Measurements from ENCODE around the gene RAPGEF3.

RAPGEF3 gene

DNA sequence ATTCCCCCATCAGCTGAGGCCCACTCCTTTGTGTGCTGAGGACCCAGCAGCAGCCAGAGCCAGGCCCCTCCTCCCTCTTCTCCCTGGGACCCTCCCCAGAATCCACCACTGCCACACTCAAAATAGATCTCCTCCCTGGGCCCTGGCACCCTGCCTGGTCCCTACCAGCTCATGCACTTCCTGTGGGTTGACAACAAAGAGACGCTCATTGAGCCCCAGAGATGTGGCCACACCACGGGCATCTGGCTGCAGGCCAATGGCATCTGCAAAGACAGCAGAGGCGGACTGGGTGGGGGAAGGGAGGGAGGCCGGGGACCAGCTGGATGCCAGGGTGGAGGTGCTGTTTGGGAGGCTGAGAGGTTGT lies 17.4 kb downstream of the RAPGEF3 start:
- peak; percentile 97 for DNase-seq

DNA sequence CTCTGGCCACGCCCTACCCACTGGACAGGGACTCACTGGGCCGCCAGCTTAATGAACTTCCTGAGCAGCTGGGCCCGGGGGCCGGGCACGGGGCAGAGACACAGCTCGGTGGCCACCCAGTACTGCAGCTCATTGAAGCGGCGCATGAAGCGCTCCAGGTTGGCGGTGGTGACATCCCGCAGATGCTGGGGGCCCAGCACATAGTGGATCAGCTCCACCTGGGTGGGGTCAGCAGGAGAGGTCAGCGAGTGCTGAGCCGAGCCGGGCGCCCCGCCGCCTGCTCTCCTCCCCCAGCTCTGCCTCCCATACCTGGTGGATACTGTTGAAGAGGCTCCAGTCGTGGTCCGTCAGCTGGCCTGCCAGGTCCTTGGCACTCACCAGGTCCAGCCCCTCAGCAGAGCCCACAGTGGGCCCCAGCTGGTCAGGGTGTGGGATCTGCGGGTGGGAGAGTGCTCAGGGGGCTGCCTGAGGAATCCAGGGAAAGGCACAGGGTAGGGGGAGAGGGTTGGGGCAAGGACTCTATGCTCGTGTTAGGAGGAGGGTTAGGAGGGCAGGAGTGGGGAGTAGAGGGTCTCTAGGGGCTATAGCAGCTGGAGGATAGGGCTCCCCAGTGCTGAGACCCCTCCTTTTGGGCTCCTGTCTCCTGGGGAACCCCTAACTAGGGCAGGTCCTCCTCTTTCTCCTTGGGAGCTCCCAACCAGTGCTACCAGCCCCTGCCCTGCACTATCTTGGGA lies 17.9 kb downstream of the RAPGEF3 start:
- no peak for DNase-seq

DNA sequence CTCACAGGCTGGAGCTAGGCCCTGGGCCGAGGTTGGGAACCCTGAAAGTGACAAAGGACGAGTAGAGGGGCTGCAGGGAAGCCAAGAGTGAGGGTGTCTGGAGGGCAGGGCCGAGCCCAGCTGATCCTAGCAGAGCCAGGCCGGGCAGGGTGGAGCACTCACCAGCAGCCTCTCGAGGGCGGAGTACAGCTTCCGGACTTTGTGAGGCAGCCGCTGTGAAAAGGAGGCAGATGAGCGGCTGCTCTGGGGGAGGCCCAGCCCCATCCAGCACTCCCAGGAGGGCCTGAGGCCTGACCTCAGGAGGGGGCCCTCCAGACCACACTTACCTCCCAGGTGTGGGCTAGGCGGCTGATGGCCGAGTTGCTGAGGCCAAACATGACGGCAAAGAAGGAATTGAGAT lies 18.7 kb downstream of the RAPGEF3 start:
- DNase-seq = no peak

DNA sequence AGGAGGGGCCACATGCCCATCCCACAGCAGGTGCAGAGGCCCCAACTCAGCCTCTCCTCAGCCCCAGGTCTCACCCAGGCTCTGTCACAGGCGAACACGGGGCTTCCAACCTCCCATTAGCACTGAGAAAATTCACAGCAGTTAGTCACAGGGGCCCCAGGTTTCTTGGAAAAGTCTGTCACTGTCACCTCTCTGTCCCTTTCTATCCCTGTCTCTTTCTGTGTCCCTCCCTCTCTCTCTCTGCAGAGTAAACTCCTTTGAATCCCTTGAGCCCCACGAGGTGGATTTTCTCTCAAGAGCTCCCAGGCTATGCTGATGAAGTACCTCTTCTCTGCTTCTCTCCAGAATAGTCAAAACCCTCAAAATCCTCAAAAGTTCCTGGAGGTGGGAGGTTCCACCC lies 19.4 kb downstream of the RAPGEF3 start:
- DNase-seq = no peak

DNA sequence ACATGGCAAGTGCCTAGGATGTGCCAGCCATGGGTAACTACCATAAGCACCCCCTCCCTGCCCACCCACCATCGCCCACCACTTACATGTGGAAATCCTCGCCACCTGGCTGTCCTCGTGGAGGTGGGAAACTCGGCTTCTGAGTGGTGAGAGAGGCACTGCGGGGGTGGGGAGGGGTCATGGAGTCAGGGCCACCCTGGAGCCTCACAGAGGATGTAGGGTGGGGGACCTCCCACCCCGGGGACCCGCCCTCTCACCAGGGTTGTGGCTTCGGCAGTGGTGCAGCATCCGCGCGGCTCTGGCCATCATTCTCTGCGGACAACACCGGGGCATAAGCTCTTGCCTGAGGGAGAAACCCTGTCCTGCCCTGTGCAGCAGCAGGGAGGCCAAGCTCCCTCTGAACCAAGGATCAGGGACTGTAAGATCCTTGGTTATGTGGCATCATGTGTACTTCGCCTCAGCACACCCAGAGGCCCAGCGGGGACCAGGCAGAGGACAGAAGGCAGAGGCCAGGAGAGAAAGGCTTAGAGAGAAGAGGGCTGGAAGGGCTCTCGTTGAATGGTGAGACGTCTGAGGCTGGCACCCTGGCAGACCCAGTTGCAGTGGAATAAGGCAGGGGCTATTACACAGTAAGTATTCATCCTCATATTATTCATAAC lies 20.6 kb downstream of the RAPGEF3 start:
- DNase-seq = no peak

DNA sequence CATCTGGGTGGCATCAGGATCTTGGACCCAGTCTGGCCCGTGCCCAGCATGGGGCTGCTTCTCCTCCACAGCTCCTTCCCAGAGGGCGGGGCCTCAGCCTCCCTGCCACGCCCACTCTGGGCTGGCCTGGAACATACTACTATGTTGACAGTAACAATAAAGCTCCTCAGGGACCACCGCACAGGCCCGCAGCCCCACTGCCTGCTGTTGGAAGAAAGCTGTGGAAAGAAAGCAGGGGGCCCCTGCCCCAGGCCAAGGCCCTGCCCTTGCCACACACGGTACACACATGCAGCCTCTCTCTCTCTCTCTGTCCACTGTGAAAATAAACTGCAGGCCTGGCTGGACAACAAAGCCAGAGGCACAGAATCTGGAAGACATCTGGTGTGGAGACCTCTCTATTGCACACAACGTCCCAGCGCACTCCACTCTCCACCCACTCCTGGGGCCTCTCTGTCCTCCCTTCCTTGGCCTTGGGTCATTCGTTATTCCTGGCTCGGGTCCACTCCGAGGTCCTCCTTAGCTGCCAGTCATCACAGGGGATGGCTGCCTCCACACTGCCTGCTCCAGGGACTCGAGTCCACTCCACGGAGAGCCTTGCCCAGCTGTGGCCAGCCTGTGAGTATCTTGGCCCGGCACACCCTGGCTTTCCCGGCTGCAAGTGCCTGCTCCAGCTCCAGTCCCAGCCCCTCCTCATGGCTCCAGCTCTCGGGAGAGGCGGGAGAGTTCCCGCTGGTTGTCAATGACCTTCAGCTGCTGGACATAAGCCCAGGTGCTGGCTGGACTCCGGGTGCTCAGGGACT lies 21.6 kb downstream of the RAPGEF3 start:
- DNase-seq = no peak

DNA sequence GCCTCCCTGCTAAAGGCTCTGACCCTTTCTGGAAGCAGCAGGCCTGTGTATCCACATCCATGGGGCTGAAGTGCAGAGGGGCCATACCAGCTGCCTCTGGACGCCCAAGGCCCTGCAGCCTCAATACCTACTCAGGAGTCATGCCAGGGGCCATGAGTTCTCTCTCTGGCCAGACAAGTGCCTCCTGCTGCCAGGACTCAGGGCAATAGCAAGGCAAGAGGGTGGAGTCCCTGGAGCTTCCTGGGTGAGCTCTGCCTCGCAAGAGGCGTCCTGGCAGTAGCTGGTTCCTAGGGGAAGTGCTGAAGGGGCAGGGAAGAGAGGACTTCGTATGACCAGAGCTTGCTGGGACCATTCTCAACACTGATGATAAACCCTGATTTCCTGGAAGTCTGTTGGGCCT lies 22.5 kb downstream of the RAPGEF3 start:
- no peak for DNase-seq

DNA sequence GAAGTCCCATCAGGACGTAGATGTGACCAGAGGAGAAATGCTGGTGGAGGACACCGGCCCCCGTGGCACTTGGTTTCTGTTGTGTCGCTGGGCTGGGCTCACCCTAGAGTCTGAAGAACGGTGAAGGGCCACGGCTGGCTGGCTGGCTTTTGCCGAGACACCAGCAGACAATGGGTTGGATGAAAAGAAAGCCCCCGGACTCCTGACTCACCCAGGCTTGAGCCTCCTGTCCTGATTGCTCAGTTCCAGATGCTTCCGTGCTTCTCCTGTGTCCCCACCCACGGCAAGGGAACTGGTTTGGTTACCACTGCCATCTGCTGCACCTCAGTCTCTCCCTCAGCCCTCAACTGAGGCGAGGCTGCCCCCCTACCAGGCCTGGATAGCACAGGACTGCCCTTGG lies 23.0 kb downstream of the RAPGEF3 start:
- no peak for DNase-seq

DNA sequence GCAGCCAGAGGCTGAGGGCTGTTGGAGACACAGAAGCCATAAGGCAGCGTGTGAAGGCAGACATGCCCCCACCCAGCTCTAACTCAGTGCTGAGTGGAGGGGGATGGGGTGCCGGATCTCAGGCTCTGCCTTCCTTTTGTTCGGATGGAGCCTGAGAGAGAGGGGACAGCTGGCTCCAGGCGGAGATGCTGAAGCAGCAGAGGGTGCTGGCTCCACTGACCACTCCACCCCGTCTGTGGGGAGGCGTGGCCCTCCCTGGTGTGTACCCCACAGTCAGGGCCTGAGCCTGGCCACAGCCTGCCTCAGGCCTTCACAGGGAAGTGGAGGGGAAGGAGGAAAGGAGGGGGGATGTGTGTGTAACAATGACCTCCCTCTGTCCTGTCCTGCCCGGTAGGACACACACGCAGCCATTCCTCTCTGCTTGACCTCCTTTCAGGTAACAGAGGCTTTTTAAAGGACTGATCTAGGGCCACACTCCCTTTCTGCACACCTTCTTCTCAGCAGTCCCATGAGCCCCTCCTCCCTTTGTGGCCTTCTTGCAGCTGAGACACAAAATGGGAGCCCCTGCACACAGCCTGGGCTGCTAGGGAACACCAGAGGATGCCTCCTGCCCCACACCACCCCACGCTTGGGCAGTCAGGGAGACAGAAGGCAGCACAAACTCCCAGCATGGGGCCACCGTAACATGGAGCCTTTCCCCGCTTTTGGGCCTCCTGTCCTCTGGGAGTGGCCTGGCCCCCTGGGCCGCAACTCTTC lies 23.8 kb downstream of the RAPGEF3 start:
- no peak for DNase-seq

DNA sequence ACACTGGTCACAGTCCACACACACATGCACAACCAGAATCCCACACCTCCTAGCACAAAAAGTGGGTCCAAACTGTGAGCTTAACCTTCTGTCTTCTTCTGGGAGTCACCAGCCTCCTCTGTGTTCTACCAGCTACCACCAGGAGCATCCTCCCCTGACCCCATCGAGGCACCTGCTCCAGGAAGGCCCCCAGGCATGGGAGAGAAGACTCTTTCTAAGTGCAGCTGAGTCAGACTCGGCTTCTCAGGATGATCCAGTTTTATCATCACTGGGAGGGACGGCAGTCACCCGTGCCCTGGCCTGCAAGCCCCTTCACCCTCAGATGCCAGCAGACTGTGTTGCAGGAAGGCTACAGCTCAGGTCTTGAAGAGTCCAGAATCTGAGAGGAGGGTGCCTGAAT lies 25.5 kb downstream of the RAPGEF3 start:
- no peak for DNase-seq

DNA sequence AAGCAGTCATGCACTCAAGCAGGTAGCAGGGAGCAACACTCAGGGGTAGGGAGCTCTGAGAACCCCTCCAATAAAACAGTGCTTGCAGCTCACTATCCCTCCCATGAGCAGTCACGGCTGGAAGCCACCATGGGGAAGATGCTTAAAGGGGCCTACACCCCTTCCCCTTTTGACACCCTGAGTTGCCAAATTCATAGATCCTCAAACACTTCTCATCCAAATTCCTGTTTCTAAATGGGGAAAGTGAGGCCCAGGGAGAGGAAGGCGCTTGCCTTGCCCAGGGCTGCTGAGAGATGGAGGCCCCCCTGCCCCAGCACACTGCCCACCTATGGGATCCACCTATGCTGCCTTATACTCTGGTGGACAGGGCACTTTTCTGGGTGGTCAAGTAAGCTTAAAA lies 26.2 kb downstream of the RAPGEF3 start:
- DNase-seq = no peak

DNA sequence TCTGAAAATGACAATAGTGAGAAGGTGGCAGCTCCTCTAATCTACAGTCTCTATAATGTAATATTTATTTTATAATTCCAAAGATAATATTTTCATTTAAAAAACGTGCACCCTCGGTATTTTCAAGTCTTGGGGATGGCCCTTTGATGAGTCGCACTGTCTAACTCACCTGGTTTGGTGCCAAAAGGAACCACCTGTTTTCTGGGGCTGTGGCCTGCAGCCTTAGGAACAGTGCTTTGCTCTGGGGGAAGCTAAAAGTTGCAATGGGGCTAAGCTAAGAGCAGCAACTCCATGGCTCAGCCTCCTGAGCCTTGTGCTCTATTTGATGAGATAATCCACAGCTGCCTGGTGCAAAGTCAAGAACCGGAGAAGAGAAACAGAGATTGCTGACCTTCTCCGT lies 27.0 kb downstream of the RAPGEF3 start:
- DNase-seq = no peak

DNA sequence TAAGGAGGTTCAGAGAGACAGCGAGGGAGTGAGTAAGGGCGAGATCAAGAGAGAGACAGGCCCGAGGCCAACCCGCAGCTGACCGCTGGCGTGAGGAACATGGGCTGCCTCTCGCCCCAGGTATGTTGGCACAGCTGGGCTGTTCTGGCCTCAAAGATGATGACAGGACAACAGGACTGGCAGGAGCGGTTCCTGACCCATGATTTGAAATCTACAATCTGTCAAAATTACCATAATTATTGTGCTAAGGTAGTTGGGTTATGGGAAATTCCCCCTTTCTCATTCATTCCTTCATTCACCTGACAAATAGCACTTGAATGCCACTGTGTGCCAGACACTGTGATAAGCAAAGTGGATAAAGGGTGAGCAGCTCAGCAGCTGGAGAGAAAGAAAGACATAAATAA lies 28.3 kb downstream of the RAPGEF3 start:
- DNase-seq = no peak

DNA sequence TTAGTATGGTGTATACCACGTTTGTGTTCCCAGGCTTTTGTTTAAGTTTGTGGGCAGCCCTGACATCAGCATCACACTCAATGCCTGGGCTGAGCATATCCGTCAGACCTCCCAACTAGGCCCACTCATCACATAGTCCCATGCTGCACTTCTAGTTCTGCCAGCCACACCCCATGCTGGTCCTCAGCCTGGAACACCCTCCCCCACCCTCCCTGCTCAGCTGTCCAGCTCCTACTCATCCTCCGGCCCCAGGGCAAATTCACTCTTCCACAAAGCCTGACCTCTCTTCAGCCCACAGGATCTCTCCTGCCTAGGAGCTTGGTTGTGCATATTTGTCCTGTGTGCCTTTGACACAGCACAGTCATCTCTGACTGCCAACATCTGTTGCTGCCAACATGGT lies 29.4 kb downstream of the RAPGEF3 start:
- no peak for DNase-seq

DNA sequence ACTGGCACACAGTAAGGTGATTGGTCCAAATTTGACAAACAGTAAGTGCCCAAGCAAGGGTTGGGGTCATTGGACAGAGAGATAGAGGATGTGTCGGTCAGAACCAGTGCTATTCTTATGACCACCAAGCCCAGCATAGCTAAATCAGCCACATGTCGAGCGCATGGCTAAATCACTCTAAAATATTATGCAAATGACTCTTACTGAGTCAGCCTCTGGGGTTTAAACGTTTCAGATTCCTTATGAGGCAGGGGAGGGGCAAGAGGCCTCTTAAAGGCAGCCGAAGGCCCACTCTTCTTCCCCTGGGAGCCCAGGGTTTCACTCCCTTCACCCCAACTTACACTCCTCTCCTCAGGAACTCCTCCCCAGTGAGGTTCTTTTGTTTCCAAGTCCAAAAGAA lies 32.8 kb downstream of the RAPGEF3 start:
- no peak for DNase-seq

DNA sequence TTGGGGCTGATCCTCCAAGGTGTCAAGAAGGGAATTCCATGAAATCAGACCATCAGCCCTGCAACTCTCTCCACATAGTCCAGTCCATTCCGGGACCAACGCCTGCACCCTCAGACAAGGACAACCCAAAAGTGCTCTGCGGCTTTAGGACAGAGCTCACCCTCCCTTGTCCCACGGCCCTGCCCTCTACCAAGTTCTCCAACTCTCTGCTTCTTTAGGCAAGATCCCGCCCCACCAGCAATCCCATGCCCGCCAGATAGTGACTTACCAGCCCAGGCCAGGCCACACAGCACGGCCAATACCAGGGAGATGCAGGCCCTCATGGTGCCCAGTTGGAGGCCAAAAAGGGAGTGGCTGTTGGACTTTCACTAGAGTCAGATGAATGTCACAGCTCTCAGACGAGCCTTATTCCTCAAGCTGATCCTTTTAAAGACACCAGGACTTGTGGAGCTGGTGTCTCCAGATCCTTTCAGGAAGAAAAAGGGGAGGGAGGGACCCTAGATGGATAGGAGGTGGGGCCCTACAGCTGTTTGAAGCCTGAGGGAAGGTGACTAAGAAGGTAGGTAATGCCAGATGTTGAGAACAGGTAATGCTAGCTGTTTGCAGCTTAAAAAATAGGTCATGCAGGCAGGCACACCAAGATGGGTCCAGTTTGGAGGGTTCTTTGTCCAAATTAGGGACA lies 33.4 kb downstream of the RAPGEF3 start, which contains the start of gene ENDOU:
ENDOU (minus strand) TSS at position 400 of the 682 bp plus-strand sequence; CDS start at position 323, 77 bp downstream.
- DNase-seq = no peak

DNA sequence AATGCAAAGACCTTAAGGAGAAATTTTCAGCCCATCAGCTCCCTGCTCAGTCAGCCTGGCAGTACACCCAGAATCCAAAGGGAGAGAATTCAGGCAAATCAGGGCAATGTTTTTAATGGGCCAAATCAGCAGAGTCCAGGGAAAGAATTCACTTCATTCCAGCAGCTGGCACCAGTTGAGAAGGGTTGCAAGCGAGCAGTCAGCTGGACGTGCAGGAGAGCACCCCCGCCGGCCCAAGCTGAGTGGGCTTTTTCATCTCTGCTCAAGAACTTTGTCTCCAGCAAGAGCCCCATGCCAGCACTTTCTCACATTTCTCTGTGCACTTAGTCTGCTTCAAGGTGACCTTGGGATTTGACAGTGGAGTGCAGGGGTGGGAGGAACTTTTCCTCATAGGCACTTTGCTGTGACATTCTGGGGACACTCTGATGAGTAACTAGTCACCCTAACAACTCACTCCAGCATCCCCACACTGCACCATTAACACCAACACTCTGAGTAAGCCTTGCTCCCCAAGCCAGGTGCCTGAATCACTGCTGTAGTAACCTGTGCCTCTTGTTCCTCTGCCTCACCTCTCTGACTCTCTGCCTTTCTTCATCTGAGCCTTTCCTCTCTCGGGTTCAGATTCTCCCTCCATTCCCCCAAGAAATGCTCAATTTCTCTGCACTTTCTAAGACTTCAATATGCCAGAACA lies 35.6 kb downstream of the RAPGEF3 start:
- no peak for DNase-seq

DNA sequence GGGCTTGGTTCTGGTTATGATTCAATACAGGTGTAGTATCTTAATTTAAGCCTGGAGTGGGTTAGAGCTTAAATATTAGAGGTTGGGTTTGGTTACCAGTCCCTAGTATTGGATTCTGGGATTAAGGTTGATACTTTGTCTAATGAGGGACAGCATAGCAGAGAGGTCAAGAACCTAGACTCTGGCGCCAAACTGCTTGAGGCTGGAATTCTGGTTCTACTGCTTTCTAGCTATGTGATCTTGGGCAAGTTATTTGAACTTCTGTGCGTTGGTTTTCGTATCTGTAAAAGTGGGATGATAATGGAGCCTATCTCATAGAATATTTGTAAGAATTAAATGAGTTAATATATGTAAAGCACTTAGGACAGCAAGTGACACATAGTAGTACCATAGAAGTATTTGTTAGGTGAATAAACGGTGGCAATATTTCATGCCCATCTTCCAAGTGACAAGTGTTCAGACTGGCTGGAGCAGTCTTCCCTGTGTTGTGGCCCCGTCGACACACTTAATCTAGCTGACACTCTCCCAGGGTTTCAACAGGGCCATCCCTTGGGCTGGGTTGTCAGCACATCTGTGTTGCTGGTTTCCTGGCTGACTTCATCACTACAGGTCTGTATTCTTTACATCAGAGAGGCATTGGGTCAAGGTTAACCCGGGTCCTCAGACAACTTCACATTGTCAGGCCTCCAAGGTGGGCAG lies 36.4 kb downstream of the RAPGEF3 start:
- no peak for DNase-seq

DNA sequence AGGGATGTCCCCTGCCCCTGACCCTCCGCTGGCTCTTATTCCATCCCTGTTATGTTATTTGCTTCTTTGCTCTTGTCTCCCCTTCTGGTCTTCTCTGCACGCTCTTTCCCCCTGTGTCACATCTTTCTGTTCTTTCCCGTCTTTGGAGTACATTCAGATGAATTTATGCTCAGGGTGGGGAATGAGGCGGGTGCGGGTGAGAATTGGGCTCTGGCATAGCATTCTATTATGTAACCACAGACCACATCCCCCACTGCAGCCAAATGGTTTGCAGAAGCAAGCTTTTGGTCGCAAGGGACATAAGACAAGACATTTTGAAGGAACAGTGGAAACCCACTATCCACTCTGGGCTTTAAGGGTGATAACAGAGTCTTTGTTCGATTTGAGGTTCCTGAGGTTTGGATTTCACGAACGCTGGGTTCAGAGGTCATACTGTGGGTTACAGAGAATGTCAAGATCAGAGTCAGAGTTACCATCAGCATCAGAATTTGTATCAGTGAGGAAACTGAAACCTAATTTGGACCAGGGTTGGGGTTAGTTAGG lies 37.2 kb downstream of the RAPGEF3 start:
- no peak for DNase-seq

DNA sequence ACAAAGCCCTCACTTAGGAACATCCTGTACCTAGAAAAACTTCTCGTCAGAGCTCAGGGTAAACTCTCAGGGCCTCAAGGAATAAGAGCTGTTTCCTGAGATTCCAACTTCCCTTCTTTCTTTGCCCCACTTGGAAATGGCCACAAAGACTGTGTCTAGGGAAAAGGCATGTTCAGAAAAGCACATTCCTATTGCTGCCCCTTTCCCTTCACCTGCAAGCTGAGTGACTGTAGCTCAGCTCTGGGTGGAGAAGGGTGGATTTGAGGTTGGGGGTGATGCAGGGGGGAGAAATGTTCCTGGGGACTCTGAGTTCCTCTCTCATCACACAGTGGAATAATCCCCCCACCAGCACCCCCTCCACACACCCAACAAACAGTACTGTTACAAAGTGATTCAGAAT lies 40.1 kb downstream of the RAPGEF3 start:
- no peak for DNase-seq
